Measurements from ENCODE around the gene STPG1. TPM values are rescaled to one million over a fixed set of nuclear protein-coding genes. Genes with fewer than 3 reads are reported as not detected.

STPG1 gene
- total and polyA plus RNA-seq, 9 of the 15 experiments (the other 6 are each of a cell fraction or from before 2014, with no cell fraction given), result 5.0 to 11.9 (median 8.3) TPM

- TF ChIP-seq MEF2D (tag; conservative IDR thresholded peaks at IDR 0.05; ENCODE audit: low read depth) (no peak), ZNF277 (CRISPR knock-in tag; IDR thresholded peaks at IDR 0.05; ENCODE audit: borderline replicate concordance) (no peak), SRSF9 (IDR thresholded peaks at IDR 0.05; ENCODE audit: borderline replicate concordance, low read depth, low read length) (no peak), COPS2 (conservative IDR thresholded peaks at IDR 0.05) (no peak), NR2C2 (CRISPR knock-in tag; IDR thresholded peaks at IDR 0.05) (no peak), NR2C2 (tag; IDR thresholded peaks at IDR 0.05) (no peak), NR2F6 (CRISPR knock-in tag; IDR thresholded peaks at IDR 0.05) (no peak), ZNF212 (CRISPR knock-in tag; IDR thresholded peaks at IDR 0.05) (no peak), ZFP36 (IDR thresholded peaks at IDR 0.05; ENCODE audit: low read depth, low read length, partially characterized antibody) (no peak), ZNF280B (CRISPR knock-in tag; IDR thresholded peaks at IDR 0.05) (no peak), DDX20 (tag; IDR thresholded peaks at IDR 0.05; ENCODE audit: low read depth) (no peak)
These were observed 7.9 kb upstream of the STPG1 start (continued) for GRCh38 chr1:24421502-24421901.
